GM12865 (cell line): ENCODE measurements around the gene PRSS35.
"Not testable (repeated sequence)": the region's sequence is repeated elsewhere in the genome, so short reads cannot be mapped to it uniquely, and the experiment has no call there.

Experiments
- DNase-seq: peaks from one replicate; pipeline ENCODE4 v3.0.0; 2010; ENCODE audit warnings: low read depth
- H3K4me3 ChIP-seq: 2 replicates; pipeline ENCODE4 v1.5.1; 2011; ENCODE audit warnings: mild to moderate bottlenecking, low read depth, low read length, control low read depth
- CTCF ChIP-seq: IDR thresholded peaks from 2 replicates; pipeline ENCODE4 v1.5.1; 2011; ENCODE audit warnings: low read length, control low read depth, low read depth, inconsistent platforms; ENCODE audit not compliant: insufficient read depth; ENCODE audit errors: missing control alignments

The PRSS35 gene

GRCh38 chr6:83470587-83470986, 41.7 kb upstream of the PRSS35 start:
- no peak overlapping the region for H3K4me3 ChIP-seq
- TF ChIP-seq CTCF: no peak
- no peak for DNase-seq

DNA sequence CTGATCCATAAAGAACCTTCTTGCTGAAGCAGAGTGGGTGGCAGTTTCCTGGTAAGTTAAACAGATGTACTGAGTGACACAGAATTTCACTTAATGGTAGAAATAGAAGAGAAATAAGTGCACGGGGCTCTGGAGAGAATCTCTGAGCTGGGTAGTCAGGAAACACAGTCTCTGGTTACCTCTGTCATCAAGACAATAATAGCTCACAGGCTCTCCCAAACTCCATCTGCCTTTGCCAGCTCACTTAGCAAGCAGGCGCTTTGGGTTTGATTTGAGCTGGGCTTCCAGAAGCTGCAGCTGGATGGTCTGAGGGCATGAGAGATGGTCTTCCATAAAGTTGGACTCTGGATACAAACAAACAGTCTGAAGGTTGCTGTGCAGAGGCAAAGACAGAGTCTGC, 39.6 kb upstream of the PRSS35 start:
- H3K4me3 ChIP-seq: no peak overlapping the region
- DNase-seq: no peak
- no peak for TF ChIP-seq CTCF

DNA sequence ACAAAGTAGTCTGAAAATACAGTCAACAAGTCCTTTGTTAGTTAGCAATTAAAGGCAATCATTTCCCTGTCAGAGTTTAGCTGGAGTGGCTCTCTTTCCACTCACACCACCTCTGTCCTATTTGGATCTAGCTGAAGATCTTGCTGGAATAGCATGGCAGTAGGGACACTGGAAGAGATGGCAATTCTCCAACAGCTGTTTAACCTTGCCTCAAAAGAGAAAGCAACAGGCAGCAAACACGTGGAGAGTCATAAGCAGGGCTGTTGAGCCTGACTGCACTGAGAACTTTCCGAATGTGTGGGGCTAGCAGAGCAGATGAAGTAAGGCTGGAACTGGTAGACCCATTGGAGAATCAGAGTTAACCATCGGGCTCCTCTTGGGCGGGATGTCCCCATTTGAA, 38.0 kb upstream of the PRSS35 start:
- TF ChIP-seq CTCF: no peak
- no peak for DNase-seq
- H3K4me3 ChIP-seq: no peak overlapping the region

- DNase-seq: no peak
- H3K4me3 ChIP-seq: no peak overlapping the region
- TF ChIP-seq CTCF: no peak
Observed at GRCh38 chr6:83476971-83477370, 35.4 kb upstream of the PRSS35 start.

DNA sequence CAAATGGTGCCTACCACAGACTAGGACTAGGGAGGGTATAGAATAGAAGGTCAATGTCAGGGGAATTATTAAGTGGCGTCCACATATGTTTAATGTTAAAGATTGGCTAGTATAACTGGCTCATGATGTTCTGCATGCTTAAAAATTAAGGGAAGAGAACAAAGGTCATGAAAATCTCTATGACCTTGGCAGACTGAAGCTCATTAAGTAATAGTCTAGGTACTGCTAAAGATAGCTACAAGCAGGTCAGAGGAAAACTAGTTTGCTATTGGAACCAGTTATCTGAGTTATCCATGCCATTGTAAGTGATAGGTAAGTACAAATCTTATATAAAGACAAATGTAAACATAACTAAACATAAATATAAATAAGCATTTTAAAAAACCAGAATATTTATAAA, 32.9 kb upstream of the PRSS35 start:
- no peak for TF ChIP-seq CTCF
- DNase-seq: no peak

GRCh38 chr6:83480470-83480869, 31.9 kb upstream of the PRSS35 start:
- no peak overlapping the region for H3K4me3 ChIP-seq
- DNase-seq: no peak
- no peak for TF ChIP-seq CTCF

More for the DNA sequence above, 32.9 kb upstream of the PRSS35 start:
- H3K4me3 ChIP-seq: no peak overlapping the region

GRCh38 chr6:83481938-83482337, 30.4 kb upstream of the PRSS35 start:
- H3K4me3 ChIP-seq, DNase-seq: not testable (repeated sequence)

DNA sequence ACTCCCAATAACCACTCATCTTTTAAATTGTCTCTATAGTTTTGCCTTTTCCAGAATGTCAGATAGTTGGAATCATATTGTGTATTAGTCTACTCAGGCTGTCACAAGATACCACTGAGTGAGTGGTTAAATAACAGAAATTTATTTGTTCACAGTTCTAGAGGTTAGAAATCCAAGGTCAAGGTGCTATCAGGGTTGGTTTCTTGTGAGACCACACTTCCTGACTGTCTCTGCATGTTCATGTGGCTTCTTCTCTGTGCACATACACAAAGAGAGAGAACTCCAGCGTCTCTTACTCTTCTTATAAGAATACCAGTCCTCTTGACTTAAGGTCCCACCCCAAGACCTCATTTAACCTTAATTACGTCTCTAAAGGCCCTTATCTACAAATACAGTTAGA, 23.9 kb upstream of the PRSS35 start:
- H3K4me3 ChIP-seq: no peak overlapping the region
- no peak for TF ChIP-seq CTCF
- DNase-seq: no peak
